DMS53 (cell line): ENCODE data around the gene LRMDA.

Experiments
- DNase-seq: peaks from one replicate; lab custom pipeline; 2025; lab: John Stamatoyannopoulos, UW

The LRMDA gene

GRCh38 chr10:76029782-76030181, 598.4 kb downstream of the LRMDA start:
- no peak for DNase-seq

DNA sequence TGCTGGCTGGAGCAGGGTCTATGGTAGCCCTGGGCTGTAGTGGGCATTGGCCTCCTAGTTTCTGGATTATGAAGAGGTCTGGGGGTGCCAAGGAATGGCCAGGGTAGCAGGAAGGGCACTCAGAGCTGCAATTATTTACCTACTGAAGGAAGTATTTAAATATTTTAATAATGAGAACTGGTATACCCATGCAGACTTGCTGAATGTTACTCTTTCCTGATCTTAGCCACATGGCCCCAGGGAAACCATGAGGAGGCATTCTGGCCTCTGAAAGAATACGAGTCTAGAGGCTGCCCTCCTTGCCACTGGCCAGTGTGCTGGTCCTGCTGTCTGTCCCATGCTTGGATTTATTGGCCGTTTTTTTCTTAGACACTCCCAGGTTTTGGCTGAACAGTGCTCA, 599.7 kb downstream of the LRMDA start:
- no peak for DNase-seq

DNA sequence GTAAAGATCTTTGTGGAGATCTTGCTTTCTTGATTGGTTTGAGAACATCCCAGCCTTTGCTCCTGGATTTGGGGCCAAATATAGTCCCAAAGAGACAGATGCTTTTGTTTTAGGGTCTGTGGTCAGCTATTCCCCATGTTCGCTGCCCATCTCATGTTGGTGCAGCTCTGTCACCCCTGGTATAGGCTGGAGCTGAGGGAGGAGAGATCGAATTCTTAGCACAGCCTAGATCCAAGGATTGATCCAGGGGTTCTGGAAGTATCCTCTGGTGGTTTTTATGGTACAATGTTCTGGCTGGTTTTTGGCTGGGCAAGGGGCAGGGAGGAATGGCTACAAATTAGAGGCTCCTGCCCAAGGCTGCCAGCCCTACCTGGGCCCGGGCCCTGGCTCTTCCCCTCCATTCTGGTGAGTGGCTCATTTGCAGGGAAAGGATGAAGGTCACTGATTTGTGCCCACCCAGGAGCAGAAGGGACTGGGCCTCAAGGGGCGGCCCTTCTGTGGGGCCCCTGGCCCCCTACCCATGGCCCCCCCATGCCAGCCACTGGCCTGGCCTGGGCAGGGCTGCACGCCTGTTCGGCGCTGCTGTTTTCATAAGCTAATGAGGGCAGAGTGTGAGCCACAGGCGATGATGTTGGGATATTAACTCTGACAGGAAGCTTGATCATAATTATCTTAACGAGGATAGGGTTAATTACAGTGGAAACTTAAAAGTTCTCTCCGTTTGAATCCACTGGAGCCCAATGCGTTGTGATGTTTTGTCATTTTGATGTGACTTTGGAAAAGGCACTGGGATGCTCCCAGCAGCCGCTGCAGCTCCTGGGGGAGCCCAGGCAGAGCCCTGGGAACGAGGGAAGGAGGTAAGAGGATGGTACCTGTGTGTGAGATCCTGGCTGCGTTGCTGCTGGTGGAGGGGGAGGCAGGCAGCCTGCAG, 600.6 kb downstream of the LRMDA start:
- no peak for DNase-seq

GRCh38 chr10:76032700-76033039, 601.2 kb downstream of the LRMDA start:
- DNase-seq = no peak

DNA sequence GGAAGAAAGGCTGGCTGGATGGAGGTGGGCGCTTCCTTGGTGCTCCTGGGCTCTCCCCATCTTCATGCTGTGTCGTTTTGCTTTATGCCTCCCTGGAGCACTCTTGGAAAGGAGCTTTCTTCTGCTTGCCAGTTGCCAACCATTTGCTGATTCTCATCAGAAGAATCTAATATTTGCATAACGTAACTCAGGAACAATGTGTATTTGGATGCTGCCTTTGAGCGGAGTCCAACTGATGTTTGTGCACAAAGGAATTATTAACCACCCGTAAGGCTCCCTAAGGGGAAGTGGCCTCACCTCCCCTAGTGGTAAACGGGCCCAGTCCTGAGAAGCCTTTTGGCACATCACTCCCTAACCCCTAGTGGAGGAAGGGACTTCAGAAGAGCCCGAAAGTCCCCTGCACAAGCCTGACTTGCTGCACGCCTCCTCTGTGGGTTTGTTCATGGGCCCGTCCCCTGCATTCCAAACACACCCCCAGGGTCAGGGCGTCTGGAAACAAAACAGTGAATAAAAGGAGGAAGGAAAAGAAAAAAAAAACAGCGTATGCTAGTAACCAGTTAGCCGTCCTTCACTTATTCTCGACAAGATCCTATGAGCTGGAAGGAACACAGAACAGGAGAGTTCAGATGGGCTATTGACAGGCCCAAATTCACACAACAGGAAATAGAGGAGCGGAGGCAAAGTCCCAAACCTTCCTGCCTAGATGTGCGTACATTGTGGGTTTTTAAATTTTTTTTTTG, 602.2 kb downstream of the LRMDA start:
- DNase-seq = peak; percentile 18

GRCh38 chr10:76034353-76035205, 603.2 kb downstream of the LRMDA start:
- no peak for DNase-seq

- peak; percentile 36 for DNase-seq
Measured at GRCh38 chr10:76035206-76036110, 604.0 kb downstream of the LRMDA start.

GRCh38 chr10:76036111-76036940, 604.9 kb downstream of the LRMDA start:
- DNase-seq = peak; percentile 73

DNA sequence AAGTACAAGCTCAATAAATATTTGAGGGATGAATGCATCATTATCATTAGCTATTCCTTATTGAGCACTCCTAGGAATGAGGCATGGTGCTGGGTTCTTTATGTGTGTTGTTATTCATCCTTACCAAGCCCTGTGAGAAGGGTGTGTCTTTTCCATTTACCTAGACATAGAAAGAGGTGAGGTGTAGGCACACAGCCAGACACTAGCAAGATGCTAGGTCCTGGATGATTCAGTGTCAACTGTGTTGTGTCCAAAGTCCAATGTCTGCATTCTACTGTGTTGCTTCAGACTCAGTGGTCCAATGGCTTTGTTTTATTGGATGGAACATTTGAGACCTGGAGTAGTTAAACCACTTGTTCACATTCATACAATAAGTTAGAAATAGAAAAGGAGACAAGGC, 605.5 kb downstream of the LRMDA start:
- no peak for DNase-seq

- no peak for DNase-seq
Measured at GRCh38 chr10:76037531-76038155, 606.2 kb downstream of the LRMDA start.

DNA sequence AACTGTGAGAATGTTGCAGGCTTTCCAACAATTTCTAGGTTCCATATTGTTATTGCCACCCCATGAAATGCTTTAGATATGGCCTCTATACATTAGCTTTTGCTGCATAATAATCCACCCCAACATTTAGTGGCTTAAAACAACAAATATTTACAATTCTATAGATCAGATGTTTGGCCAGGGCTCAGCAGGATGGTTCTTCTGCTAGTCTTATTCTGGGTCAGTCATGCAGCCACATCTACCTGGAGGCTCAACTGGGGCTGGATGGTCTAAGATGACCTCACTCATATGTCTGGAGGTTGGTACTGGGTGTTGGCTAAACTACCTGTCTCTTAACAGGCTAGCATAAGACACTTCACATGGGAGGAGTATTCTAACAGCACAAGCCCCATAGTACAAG, 607.3 kb downstream of the LRMDA start:
- no peak for DNase-seq

GRCh38 chr10:76040107-76040829, 608.8 kb downstream of the LRMDA start:
- DNase-seq = peak; percentile 9

DNA sequence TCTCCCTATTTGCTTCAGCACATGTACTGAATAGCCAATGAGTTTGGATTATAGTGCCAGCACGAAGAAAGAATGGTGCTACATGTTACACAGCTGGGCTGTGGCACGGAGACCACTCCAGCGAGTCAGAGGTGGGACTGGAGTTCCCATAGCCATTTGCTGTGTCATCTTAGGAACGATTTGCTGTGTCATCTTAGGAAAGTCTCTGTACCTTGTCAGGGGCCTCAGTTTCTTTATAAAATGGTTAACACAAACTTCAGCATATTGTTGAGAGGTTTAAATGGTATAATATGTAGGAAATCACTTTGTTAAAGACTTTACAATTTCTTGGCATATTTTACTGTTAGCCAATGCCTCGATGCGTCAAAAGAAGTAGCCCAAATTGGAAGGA, 609.4 kb downstream of the LRMDA start:
- DNase-seq = no peak

- DNase-seq = no peak
Measured at GRCh38 chr10:76041551-76041950, 610.1 kb downstream of the LRMDA start.

- no peak for DNase-seq
Measured at GRCh38 chr10:76043261-76043660, 611.8 kb downstream of the LRMDA start.

GRCh38 chr10:76044751-76045150, 613.3 kb downstream of the LRMDA start:
- DNase-seq = no peak

DNA sequence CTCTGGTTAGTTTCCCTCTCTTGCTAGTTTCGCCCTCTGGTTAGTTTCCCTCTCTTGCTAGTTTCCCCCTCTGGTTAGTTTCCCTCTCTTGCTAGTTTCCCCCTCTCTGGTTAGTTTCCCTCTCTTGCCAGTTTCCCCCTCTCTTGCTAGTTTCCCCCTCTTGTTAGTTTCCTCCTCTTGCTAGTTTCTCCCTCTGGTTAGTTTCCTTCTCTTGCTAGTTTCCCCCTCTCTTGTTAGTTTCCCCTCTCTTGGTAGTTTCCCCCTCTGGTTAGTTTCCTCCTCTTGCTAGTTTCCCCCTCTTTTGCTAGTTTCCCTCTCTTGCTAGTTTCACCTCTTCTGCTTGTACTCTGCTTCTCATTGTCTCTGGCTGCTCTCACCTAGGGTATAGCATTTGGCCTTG, 613.8 kb downstream of the LRMDA start:
- DNase-seq = no peak

DNA sequence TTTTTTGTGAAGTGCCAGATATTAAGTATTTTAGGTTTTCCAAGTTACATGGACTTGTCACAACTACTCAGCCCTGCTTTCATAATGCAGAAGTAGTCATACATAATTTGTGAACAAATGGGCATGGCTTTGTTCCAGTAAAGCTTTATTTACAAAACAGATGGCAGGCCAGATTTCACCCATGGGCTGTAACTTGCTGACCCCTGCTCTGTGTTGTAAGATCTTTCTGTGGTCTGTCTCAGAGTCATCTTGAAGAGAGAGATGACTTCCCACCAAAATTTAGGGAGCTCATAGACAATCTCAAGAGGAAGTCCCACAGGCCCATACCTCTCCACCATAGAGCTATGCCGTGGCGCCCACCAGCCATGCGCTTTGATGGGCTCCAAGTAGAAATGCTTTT, 616.1 kb downstream of the LRMDA start:
- DNase-seq = no peak

DNA sequence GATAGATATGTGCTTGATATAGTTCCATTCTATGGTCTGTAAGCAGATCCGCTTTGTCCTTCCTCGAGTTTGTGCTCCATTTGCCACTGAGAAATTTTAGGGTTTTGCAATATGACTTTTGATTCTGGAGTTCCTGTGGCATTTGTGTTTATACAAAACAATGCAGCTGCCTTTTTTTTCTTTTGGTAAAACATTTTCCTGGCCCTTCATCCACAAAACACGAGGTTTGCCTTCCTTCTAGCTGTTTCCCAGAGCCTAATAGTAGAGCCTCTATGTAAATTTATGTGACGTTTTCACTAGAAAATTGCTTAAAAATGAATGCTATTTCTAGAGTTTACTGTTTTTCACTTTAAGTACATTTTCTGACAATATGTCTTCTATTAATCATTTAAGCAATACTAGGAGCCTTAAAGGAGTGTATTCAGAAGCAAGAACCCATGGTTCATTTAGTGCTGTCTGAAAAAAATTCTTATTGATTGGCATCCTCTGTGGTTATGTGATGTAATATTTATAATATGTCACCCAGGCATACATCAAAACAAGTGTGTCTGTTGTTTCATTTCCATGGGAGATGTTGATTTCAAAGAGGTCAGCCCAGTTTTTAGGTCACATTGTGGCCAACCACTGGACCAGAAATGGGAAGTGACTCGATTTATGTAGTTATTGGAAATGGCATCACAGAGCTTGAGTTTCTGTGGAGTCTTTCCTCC, 618.3 kb downstream of the LRMDA start:
- peak; percentile 47 for DNase-seq
